ENCODE data around the gene TBC1D30.
"Not testable (repeated sequence)": the region's sequence is repeated elsewhere in the genome, so short reads cannot be mapped to it uniquely, and the experiment has no call there.

Gene TBC1D30

GRCh38 chr12:64824500-64825142, at the start of gene TBC1D30:
TBC1D30 (plus strand) TSS chr12:64824647; CDS start chr12:64824880, 233 bp downstream.
- H3K27ac ChIP-seq: no peak within 1 kb of the TSS
- TF ChIP-seq ZFX (IDR thresholded peaks at IDR 0.05; ENCODE audit: borderline replicate concordance) (no peak), CTCF (IDR thresholded peaks at IDR 0.05) (no peak)

- not testable (repeated sequence) for H3K27ac ChIP-seq
These were observed 49.2 kb upstream of the TBC1D30 start for GRCh38 chr12:64775147-64775736.

GRCh38 chr12:64779354-64779974, 45.0 kb upstream of the TBC1D30 start:
- TF ChIP-seq CTCF (IDR thresholded peaks at IDR 0.05): no peak
- TF ChIP-seq ZFX (IDR thresholded peaks at IDR 0.05; ENCODE audit: borderline replicate concordance): no peak
- H3K27ac ChIP-seq: peak overlapping the region; percentile 83

GRCh38 chr12:64780132-64780530, 44.3 kb upstream of the TBC1D30 start:
- TF ChIP-seq CTCF (IDR thresholded peaks at IDR 0.05): no peak
- TF ChIP-seq ZFX (IDR thresholded peaks at IDR 0.05; ENCODE audit: borderline replicate concordance): no peak
- H3K27ac ChIP-seq: peak overlapping the region; percentile 83

GRCh38 chr12:64780531-64781279, 43.7 kb upstream of the TBC1D30 start:
- peak overlapping the region; percentile 83 for H3K27ac ChIP-seq
- peak; percentile 68 for TF ChIP-seq CTCF (IDR thresholded peaks at IDR 0.05)
- TF ChIP-seq ZFX (IDR thresholded peaks at IDR 0.05; ENCODE audit: borderline replicate concordance): no peak

- no peak for TF ChIP-seq ZFX (IDR thresholded peaks at IDR 0.05; ENCODE audit: borderline replicate concordance)
- TF ChIP-seq CTCF (IDR thresholded peaks at IDR 0.05): peak; percentile 35; the same call in 1 of the 2 replicates
- H3K27ac ChIP-seq: peak overlapping the region; percentile 83
These were observed 42.9 kb upstream of the TBC1D30 start for GRCh38 chr12:64781280-64782190.
